HG03064 (cell line): ENCODE data around the gene ABCC2.
"Not testable (repeated sequence)": the region's sequence is repeated elsewhere in the genome, so short reads cannot be mapped to it uniquely, and the experiment has no call there.

Experiments used
- ATAC-seq: cut with Tn5 transposase; IDR thresholded peaks from one replicate; pipeline ENCODE4 v1.9.1; 2021; ENCODE audit warnings: low read depth; ENCODE audit not compliant: unreplicated experiment

ABCC2 gene

DNA sequence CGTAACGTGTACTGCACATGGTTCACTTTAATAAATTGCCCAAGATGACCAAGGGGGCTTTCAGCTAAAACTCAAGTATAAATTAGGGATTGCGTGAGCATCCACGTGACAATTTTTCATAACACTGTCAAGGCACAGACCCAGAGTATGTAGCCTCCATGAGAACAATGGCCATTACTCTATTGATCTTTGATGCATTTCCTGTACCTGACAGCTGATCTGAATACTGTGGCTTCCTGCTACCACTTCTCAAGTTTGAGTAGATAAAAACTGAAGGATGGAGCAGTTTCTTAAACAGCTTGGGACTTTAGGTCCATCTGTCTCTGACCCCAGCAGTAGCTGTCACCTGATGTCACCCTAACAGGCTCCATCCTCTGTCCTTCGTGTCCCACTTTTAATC, 98.9 kb downstream of the ABCC2 start:
- no peak for ATAC-seq

DNA sequence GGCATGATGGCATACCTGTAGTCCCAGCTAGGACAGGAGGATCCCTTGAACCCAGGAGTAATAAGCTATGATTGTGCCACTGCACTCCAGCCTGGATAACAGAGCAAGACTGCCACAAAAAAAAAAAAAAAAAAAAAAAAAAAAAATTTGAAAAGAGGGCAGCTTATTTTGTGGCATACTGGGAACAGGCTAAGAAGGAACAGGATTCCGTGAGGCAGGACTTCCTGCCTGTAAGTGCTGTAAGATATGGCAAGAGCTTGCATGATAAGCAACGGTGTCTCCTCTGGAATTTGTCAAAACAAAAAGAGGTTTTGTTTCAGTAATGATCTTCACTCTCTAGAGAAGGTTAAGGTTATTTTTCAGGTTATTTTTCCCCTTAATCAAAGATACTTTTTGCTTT, 101.1 kb downstream of the ABCC2 start:
- no peak for ATAC-seq

DNA sequence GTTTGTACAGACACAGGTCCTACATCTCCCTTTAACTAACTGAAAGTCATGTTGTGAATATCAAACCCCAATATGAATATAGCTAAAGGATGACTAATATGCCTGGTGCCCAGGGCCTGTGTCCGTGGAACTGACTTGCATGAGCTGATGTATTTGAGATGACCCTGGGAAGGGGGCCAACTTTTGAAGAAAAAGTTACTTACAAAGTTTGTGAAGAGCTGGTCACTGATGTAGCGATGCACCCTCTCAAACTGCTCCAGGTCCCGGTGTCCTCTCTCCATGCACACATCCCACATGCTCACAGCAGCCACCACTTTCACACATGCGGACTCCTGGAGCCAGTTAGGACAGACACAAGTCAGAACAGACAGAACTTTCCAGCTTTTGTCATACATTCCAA, 106.2 kb downstream of the ABCC2 start:
- no peak for ATAC-seq

DNA sequence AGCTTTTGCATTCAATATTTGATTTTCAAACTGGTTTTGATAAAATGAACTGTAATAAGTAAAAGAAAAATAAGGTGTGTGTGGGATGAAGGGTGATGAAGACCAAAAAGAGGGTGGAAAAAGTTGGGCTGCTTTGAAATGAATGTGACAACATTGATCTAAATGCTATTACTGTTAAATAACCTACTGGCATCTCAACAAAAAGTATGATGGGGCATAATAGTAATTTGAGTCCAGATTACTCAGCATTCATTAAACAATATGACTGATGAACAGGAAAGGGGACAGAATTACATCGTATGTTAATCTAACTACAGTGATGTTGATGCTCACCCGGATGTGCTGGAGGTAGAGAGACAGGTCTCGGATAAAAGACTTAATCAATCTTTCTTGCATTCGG, 112.2 kb downstream of the ABCC2 start:
- ATAC-seq = no peak

DNA sequence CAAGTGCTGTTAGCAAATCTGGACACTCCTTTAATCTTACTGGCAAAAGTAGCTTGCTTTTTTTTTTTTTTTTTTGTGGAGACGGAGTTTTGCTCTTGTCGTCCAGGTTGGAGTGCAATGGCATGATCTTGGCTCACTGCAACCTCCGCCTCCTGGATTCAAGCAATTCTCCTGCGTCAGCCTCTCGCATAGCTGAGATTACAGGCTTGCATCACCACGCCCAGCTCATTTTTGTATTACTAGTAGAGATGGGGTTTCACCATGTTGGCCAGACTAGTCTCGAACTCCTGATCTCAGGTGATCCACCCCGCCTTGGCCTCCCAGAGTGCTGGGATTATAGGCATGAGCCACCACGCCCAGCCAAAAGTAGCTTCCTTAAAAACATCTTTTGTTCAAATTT, 112.6 kb downstream of the ABCC2 start:
- not testable (repeated sequence) for ATAC-seq

DNA sequence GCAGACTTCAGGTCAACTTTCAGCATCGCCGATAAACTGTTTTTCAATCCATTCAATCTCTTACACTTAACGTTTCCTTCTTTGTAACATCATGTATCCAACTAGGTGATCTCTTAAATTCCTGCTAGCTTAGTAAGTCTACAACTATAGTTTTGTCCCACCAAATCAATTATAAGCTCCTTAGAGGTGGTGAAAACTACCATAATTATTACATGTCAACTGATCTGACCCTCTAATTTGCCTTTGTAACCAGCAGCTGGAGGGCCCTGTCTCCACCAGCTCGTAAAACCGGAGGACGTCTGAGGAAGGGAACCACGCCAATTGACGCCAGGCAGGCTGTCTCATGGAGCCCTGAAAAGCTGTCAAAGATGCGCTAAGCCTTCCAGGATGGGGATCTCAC, 113.4 kb downstream of the ABCC2 start:
- ATAC-seq = no peak
